ENCODE results near the gene RINT1.
"Not testable (repeated sequence)": the region's sequence is repeated elsewhere in the genome, so short reads cannot be mapped to it uniquely, and the experiment has no call there.

- TF ChIP-seq CTCF (conservative IDR thresholded peaks at IDR 0.05 in 1 of 2, IDR thresholded peaks at IDR 0.05 in 1 of 2; ENCODE audit: low read depth in 1 of 2, low read length in 2 of 2); EZH2 (IDR thresholded peaks at IDR 0.05; ENCODE audit: low read length, missing control alignments): not testable (repeated sequence)
Measured at GRCh38 chr7:105524423-105524822, 7.6 kb upstream of the RINT1 start.
